HepG2 (cell line): ENCODE results near the gene RCOR1. TPM values are rescaled to one million over a fixed set of nuclear protein-coding genes. Genes with fewer than 3 reads are reported as not detected.
A peak's percentile ranks its signal among the peaks of the same experiment; 100 is the strongest.

Experiments
- ATAC-seq: fragments of 200-7000 bp; cut with Tn5 transposase; 3 replicates; pipeline ENCODE4 v1.9.1; 2020; ENCODE audit warnings: mild to moderate bottlenecking, moderate library complexity
- BruUV-seq: library from RNA; stranded (reverse); fragments of 400-500 nt; replicated peaks from 2 replicates; lab custom pipeline; 2021; lab: Mats Ljungman, UMichigan
- CTCF ChIA-PET: fragments of 300-600 bp; formaldehyde crosslinking; extraction: SDS; loops from one replicate; lab custom pipeline; 2021; ENCODE audit warnings: low total read pairs, inconsistent platforms, low intra/inter-chr PET ratio; lab: Yijun Ruan, JAX
- POLR2A ChIA-PET: fragments of 350-600 bp; sonication (Branson Sonifier 250); formaldehyde crosslinking; loops from one replicate; lab custom pipeline; 2020; ENCODE audit warnings: antibody characterized with exemption, inconsistent platforms; lab: Yijun Ruan, JAX
- DNase-seq: peaks from one replicate; pipeline ENCODE4 v3.0.0-alpha.2; 2015; ENCODE audit warnings: low spot score
- FAIRE-seq: peaks from 3 replicates; lab custom pipeline; 2011; peaks lifted over from hg19 to GRCh38; lab: Jason Lieb, UNC
- H2AFZ ChIP-seq: one replicate; pipeline ENCODE4 v1.6.1; 2011; ENCODE audit warnings: low read length, inconsistent platforms
- H3K27ac ChIP-seq: fragments of 300-600 bp; 3 replicates; pipeline ENCODE4 v1.8.0; 2011; ENCODE audit warnings: mixed run types, mild to moderate bottlenecking, mixed read lengths, low read length, inconsistent platforms; ENCODE audit not compliant: insufficient read depth; ENCODE audit errors: extremely low read length
- H3K27me3 ChIP-seq, 2 experiments: fragments of 200-600 bp in 1 of 2; 2 replicates in 1 of 2; 3 replicates in 1 of 2; pipeline versions ENCODE4 v1.6.0 to v1.8.0; 2011; ENCODE audit warnings: low read length in 2 of 2, mild to moderate bottlenecking in 2 of 2, moderate library complexity in 2 of 2, inconsistent platforms in 1 of 2; ENCODE audit not compliant: insufficient read depth in 2 of 2, control insufficient read depth in 1 of 2
- H3K36me3 ChIP-seq, 2 experiments: fragments of 200-600 bp in 1 of 2; replicated peaks in 1 of 2; 2 replicates in 1 of 2; 3 replicates in 1 of 2; pipeline versions ENCODE4 v1.5.1 to v1.8.0; 2011; ENCODE audit warnings: low read length in 2 of 2, inconsistent platforms in 1 of 2; ENCODE audit not compliant: insufficient read depth in 2 of 2, control insufficient read depth in 1 of 2
- H3K4me1 ChIP-seq: 2 replicates; pipeline ENCODE4 v1.5.1; 2012; ENCODE audit warnings: low read length, inconsistent platforms; ENCODE audit not compliant: insufficient read depth
- H3K4me2 ChIP-seq: 2 replicates; pipeline ENCODE4 v1.6.0; 2011; ENCODE audit warnings: low read depth, low read length, inconsistent platforms
- H3K4me3 ChIP-seq, 3 experiments: fragments of 200-600 bp in 1 of 3; sonication (generic), shearing (Covaris generic) in 1 of 3; replicated peaks in 1 of 3; 2 replicates each; pipeline ENCODE4 v1.5.1; 2011 to 2016; ENCODE audit warnings: low read length in 3 of 3, inconsistent platforms in 2 of 3, low read depth in 2 of 3, mild to moderate bottlenecking in 2 of 3, control low read depth in 1 of 3, mixed read lengths in 1 of 3; ENCODE audit not compliant: insufficient read depth in 1 of 3
- H3K79me2 ChIP-seq: one replicate; pipeline ENCODE4 v1.6.1; 2011; ENCODE audit warnings: low read length, inconsistent platforms; ENCODE audit not compliant: insufficient read depth
- H3K9ac ChIP-seq: 2 replicates; pipeline ENCODE4 v1.6.0; 2011; ENCODE audit warnings: mild to moderate bottlenecking, low read depth, low read length, inconsistent platforms; ENCODE audit not compliant: insufficient read depth
- H3K9me3 ChIP-seq: 2 replicates; pipeline ENCODE4 v1.5.1; 2012; ENCODE audit warnings: mild to moderate bottlenecking, low read length
- H4K20me1 ChIP-seq: 2 replicates; pipeline ENCODE4 v1.6.0; 2011; ENCODE audit warnings: inconsistent platforms, mild to moderate bottlenecking, low read length, moderate library complexity; ENCODE audit not compliant: insufficient read depth
- GFI1 ChIP-seq: sonication (generic); formaldehyde crosslinking; IDR thresholded peaks from 2 replicates; pipeline ENCODE4 v1.5.0; 2020; ENCODE audit warnings: missing genetic modification reagents, mild to moderate bottlenecking, borderline replicate concordance
- HNF4A ChIP-seq: sonication (generic); formaldehyde crosslinking; IDR thresholded peaks from 2 replicates; pipeline ENCODE4 v1.4.0; 2020; ENCODE audit warnings: missing genetic modification reagents
- SALL1 ChIP-seq: sonication (generic); formaldehyde crosslinking; IDR thresholded peaks from 2 replicates; pipeline ENCODE4 v1.8.0; 2022; ENCODE audit warnings: mild to moderate bottlenecking, missing genetic modification reagents
- YEATS2 ChIP-seq: sonication (generic); formaldehyde crosslinking; IDR thresholded peaks from 2 replicates; pipeline ENCODE4 v1.4.0; 2020; ENCODE audit warnings: missing genetic modification reagents, borderline replicate concordance
- ZBTB38 ChIP-seq: sonication (generic); formaldehyde crosslinking; IDR thresholded peaks from 2 replicates; pipeline ENCODE4 v1.5.1; 2020; ENCODE audit warnings: mild to moderate bottlenecking, missing genetic modification reagents
- ZNF17 ChIP-seq: sonication (generic); formaldehyde crosslinking; IDR thresholded peaks from 2 replicates; pipeline ENCODE4 v1.5.0; 2020; ENCODE audit warnings: mild to moderate bottlenecking, missing genetic modification reagents
- ZNF318 ChIP-seq: sonication (generic); formaldehyde crosslinking; IDR thresholded peaks from 2 replicates; pipeline ENCODE4 v1.4.0; 2020; ENCODE audit warnings: mild to moderate bottlenecking, missing genetic modification reagents
- ZNF790 ChIP-seq: sonication (generic); formaldehyde crosslinking; IDR thresholded peaks from 2 replicates; pipeline ENCODE4 v1.8.0; 2022; ENCODE audit warnings: missing genetic modification reagents, mild to moderate bottlenecking, borderline replicate concordance
- ZSCAN30 ChIP-seq: sonication (generic); formaldehyde crosslinking; IDR thresholded peaks from 2 replicates; pipeline ENCODE4 v1.5.0; 2020; ENCODE audit warnings: mild to moderate bottlenecking, missing genetic modification reagents
- WGBS: methylation state at CpG from one replicate; pipeline ENCODE4 v1.1.6; 2017; ENCODE audit warnings: low lambda C conversion rate; 5-methylcytosine and 5-hydroxymethylcytosine counted together
- in situ Hi-C: cut with HindIII; loops from 2 replicates; pipeline ENCODE4 v1.10.0; 2017; ENCODE audit warnings: low pct_unique_long_range_greater_than_20kb; ENCODE audit not compliant: extremely low pct_ligation_motif_present
- intact Hi-C: fragments of 100-400 bp; cut with micrococcal nuclease; formaldehyde crosslinking; loops from one replicate; pipeline ENCODE4 v1.10.0; 2022; ENCODE audit not compliant: unreplicated experiment
- polyA plus RNA-seq, 8 experiments: library from polyadenylated mRNA; depleted of rRNA in 3 of 8; stranded (reverse) in 7 of 8; unstranded in 1 of 8; fragments of >200 nt; fragmentation: Illumina TruSeq in 4 of 8; extraction: Trizol in 4 of 8; gene quantifications; 2 replicates each; pipeline versions ENCODE4 v1.2.1 to v1.2.3, GENCODE V29; 2011 to 2016; ENCODE audit warnings: low read depth in 4 of 8, missing spikeins in 1 of 8, mixed read lengths in 1 of 8; ENCODE audit not compliant: insufficient read depth in 1 of 8
- total RNA-seq, 5 experiments: library from RNA; depleted of rRNA; stranded (reverse); fragments of >200 nt; fragmentation: Illumina TruSeq; extraction: Trizol; gene quantifications; 2 replicates each; pipeline ENCODE4 v1.2.3, GENCODE V29; 2016; ENCODE audit warnings: low read depth in 1 of 5

Gene RCOR1
- total and polyA plus RNA-seq, 2 of the 13 experiments (the other 11 are each of a cell fraction or from before 2014, with no cell fraction given) = 10.2 to 11.1 TPM

- peak; percentile 90 for TF ChIP-seq GFI1
- peak; percentile 71; the same call in 1 of the 2 replicates for TF ChIP-seq ZBTB38 (CRISPR knock-in tag)
- no peak for TF ChIP-seq ZNF790 (CRISPR knock-in tag)
These were observed 17.9 kb upstream of the RCOR1 start (continued) for GRCh38 chr14:102574281-102575159.

- Histone ChIP-seq H3K79me2 (no peaks in the 10 kb centered on the region), H3K4me1 (peaks cover 83% of the 10 kb centered on the region), H3K27ac (peak overlapping the region; percentile 88), H3K4me2 (peak overlapping the region; percentile 98), H3K9ac (peak overlapping the region; percentile 77), H3K27me3 (no peaks in the 10 kb centered on the region), H3K9me3 (no peaks in the 10 kb centered on the region), H3K4me3 (peak overlapping the region; percentile 46 to 78 (median 54); a peak in 4 of 6 replicates), H2AFZ (no peak overlapping the region), H3K36me3 (no peaks in the 10 kb centered on the region), H4K20me1 (no peaks in the 10 kb centered on the region)
- peak; percentile 67 for ATAC-seq
- FAIRE-seq = no peak
- in situ Hi-C loops (no loop called here), intact Hi-C loops (no loop called here)
- BruUV-seq = no TSS peak
- ChIA-PET POLR2A (interaction anchor here (0.7 to 2.4 kb wide), 16 partner anchors 9 to 198 kb away, joined by 3 to 66 read pairs (median 8); no protein-coding TSS in a partner anchor), CTCF (no interaction called here)
- DNase-seq = no peak
- 46% methylated on average over 15 of the region's 15 CpGs for WGBS
- 0 out of 2 replicates have a peak, but pooled peaks have one; percentile 50 for TF ChIP-seq ZNF17 (CRISPR knock-in tag)
- TF ChIP-seq SALL1 (CRISPR knock-in tag) = peak; percentile 39
- TF ChIP-seq ZSCAN30 (CRISPR knock-in tag) = 0 out of 2 replicates have a peak, but pooled peaks have one; percentile 71
- no peak for TF ChIP-seq ZNF318 (CRISPR knock-in tag)
- TF ChIP-seq HNF4A (CRISPR knock-in tag) = no peak
- TF ChIP-seq YEATS2 = 0 out of 2 replicates have a peak, but pooled peaks have one; percentile 4
These were observed 17.1 kb upstream of the RCOR1 start for GRCh38 chr14:102575160-102575845.
